ENCODE data around the gene UFD1.

DNA sequence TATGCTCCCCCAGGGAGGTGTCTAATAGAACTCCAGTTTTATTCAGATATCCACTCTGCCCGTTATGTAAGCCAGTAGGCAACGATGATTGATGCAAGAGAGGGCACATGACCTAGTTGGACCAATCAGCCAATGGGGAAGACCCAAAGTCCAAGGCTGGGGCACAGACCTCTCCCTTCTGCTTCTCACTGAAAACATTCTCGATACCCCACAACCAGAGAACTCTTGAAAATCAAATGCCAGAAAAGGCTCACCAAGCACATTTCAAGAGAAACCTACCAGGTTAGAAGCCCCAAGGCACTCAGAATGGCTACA lies 54.9 kb downstream of the UFD1 start:
- TF ChIP-seq, protein P1, sequence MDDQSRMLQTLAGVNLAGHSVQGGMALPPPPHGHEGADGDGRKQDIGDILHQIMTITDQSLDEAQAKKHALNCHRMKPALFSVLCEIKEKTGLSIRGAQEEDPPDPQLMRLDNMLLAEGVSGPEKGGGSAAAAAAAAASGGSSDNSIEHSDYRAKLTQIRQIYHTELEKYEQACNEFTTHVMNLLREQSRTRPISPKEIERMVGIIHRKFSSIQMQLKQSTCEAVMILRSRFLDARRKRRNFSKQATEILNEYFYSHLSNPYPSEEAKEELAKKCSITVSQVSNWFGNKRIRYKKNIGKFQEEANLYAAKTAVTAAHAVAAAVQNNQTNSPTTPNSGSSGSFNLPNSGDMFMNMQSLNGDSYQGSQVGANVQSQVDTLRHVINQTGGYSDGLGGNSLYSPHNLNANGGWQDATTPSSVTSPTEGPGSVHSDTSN (CRISPR knock-in tag; IDR thresholded peaks at IDR 0.05; ENCODE audit: borderline replicate concordance) = no peak
- TF ChIP-seq, protein P2, sequence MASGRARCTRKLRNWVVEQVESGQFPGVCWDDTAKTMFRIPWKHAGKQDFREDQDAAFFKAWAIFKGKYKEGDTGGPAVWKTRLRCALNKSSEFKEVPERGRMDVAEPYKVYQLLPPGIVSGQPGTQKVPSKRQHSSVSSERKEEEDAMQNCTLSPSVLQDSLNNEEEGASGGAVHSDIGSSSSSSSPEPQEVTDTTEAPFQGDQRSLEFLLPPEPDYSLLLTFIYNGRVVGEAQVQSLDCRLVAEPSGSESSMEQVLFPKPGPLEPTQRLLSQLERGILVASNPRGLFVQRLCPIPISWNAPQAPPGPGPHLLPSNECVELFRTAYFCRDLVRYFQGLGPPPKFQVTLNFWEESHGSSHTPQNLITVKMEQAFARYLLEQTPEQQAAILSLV (CRISPR knock-in tag; IDR thresholded peaks at IDR 0.05; ENCODE audit: borderline replicate concordance) = no peak
- TF ChIP-seq ZNF546 (CRISPR knock-in tag; conservative IDR thresholded peaks at IDR 0.05) = no peak

Data from HepG2 (cell line).